ENCODE measurements around the gene TFDP1.

- TF ChIP-seq CTCF (IDR thresholded peaks at IDR 0.05) (no peak), POLR2AphosphoS5 (IDR thresholded peaks at IDR 0.05) (no peak), POLR2A (IDR thresholded peaks at IDR 0.05; ENCODE audit: low read depth) (no peak)
These were observed 45.9 kb upstream of the TFDP1 start for GRCh38 chr13:113538689-113539058.
